ENCODE measurements around the gene CFAP20DC. TPM values are rescaled to one million over a fixed set of nuclear protein-coding genes. Genes with fewer than 3 reads are reported as not detected.

The CFAP20DC gene
- total and polyA plus RNA-seq, 2 experiments from 2014 or later = 7.4 to 11.4 TPM

DNA sequence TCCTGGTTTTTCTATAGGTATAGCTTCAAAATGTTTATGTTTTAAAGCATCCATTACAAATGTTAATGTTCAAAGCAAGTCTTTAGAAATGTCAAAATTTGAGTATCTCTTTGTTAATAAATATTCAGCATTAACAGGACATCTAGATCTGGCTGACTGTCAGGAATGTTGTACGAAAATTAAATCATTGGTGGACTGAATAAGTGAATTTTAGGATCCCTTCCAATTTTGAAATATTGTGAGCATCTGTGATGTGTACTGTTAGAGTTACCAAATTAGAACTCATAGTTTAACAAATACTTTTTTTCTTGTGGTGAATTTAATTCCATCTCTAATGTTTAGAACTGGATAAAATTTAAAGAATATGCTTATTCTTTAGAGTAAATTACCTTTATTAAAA lies 30.1 kb upstream of the CFAP20DC start:
- TF ChIP-seq, protein P1, sequence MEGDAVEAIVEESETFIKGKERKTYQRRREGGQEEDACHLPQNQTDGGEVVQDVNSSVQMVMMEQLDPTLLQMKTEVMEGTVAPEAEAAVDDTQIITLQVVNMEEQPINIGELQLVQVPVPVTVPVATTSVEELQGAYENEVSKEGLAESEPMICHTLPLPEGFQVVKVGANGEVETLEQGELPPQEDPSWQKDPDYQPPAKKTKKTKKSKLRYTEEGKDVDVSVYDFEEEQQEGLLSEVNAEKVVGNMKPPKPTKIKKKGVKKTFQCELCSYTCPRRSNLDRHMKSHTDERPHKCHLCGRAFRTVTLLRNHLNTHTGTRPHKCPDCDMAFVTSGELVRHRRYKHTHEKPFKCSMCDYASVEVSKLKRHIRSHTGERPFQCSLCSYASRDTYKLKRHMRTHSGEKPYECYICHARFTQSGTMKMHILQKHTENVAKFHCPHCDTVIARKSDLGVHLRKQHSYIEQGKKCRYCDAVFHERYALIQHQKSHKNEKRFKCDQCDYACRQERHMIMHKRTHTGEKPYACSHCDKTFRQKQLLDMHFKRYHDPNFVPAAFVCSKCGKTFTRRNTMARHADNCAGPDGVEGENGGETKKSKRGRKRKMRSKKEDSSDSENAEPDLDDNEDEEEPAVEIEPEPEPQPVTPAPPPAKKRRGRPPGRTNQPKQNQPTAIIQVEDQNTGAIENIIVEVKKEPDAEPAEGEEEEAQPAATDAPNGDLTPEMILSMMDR (conservative IDR thresholded peaks at IDR 0.05; ENCODE audit: low read depth in 2 of 2) = no peak
- TF ChIP-seq JUNB (IDR thresholded peaks at IDR 0.05; ENCODE audit: unreplicated experiment) (no peak), POLR2AphosphoS5 (IDR thresholded peaks at IDR 0.05; ENCODE audit: low read depth) (no peak), EZH2 (IDR thresholded peaks at IDR 0.05; ENCODE audit: low read depth, unreplicated experiment) (no peak), ZNF331 (CRISPR knock-in tag; IDR thresholded peaks at IDR 0.05; ENCODE audit: low read depth) (no peak), EZH2phosphoT487 (IDR thresholded peaks at IDR 0.05; ENCODE audit: unreplicated experiment) (no peak), NANOG (IDR thresholded peaks at IDR 0.05; ENCODE audit: borderline replicate concordance) (no peak)
- TF ChIP-seq, protein P2, sequence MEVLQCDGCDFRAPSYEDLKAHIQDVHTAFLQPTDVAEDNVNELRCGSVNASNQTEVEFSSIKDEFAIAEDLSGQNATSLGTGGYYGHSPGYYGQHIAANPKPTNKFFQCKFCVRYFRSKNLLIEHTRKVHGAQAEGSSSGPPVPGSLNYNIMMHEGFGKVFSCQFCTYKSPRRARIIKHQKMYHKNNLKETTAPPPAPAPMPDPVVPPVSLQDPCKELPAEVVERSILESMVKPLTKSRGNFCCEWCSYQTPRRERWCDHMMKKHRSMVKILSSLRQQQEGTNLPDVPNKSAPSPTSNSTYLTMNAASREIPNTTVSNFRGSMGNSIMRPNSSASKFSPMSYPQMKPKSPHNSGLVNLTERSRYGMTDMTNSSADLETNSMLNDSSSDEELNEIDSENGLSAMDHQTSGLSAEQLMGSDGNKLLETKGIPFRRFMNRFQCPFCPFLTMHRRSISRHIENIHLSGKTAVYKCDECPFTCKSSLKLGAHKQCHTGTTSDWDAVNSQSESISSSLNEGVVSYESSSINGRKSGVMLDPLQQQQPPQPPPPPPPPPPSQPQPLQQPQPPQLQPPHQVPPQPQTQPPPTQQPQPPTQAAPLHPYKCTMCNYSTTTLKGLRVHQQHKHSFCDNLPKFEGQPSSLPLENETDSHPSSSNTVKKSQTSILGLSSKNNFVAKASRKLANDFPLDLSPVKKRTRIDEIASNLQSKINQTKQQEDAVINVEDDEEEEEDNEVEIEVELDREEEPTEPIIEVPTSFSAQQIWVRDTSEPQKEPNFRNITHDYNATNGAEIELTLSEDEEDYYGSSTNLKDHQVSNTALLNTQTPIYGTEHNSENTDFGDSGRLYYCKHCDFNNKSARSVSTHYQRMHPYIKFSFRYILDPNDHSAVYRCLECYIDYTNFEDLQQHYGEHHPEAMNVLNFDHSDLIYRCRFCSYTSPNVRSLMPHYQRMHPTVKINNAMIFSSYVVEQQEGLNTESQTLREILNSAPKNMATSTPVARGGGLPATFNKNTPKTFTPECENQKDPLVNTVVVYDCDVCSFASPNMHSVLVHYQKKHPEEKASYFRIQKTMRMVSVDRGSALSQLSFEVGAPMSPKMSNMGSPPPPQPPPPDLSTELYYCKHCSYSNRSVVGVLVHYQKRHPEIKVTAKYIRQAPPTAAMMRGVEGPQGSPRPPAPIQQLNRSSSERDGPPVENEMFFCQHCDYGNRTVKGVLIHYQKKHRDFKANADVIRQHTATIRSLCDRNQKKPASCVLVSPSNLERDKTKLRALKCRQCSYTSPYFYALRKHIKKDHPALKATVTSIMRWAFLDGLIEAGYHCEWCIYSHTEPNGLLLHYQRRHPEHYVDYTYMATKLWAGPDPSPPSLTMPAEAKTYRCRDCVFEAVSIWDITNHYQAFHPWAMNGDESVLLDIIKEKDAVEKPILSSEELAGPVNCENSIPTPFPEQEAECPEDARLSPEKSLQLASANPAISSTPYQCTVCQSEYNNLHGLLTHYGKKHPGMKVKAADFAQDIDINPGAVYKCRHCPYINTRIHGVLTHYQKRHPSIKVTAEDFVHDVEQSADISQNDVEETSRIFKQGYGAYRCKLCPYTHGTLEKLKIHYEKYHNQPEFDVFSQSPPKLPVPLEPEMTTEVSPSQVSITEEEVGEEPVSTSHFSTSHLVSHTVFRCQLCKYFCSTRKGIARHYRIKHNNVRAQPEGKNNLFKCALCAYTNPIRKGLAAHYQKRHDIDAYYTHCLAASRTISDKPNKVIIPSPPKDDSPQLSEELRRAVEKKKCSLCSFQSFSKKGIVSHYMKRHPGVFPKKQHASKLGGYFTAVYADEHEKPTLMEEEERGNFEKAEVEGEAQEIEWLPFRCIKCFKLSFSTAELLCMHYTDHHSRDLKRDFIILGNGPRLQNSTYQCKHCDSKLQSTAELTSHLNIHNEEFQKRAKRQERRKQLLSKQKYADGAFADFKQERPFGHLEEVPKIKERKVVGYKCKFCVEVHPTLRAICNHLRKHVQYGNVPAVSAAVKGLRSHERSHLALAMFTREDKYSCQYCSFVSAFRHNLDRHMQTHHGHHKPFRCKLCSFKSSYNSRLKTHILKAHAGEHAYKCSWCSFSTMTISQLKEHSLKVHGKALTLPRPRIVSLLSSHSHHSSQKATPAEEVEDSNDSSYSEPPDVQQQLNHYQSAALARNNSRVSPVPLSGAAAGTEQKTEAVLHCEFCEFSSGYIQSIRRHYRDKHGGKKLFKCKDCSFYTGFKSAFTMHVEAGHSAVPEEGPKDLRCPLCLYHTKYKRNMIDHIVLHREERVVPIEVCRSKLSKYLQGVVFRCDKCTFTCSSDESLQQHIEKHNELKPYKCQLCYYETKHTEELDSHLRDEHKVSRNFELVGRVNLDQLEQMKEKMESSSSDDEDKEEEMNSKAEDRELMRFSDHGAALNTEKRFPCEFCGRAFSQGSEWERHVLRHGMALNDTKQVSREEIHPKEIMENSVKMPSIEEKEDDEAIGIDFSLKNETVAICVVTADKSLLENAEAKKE (CRISPR knock-in tag; IDR thresholded peaks at IDR 0.05) = no peak
- no peak for DNase-seq (ENCODE audit: low spot score)
- Histone ChIP-seq H3K4me2 (no peak overlapping the region), H3F3A (replicated peaks; ENCODE audit: low read depth) (no peaks in the 10 kb centered on the region), H3K27me3 (ENCODE audit: insufficient read depth) (no peaks in the 10 kb centered on the region), H3K4me3 (no peak overlapping the region), H3K36me3 (ENCODE audit: insufficient read depth) (no peaks in the 10 kb centered on the region), H3K27ac (ENCODE audit: low read depth) (no peak overlapping the region), H2AFZ (no peak overlapping the region), H3K79me2 (replicated peaks; ENCODE audit: insufficient read depth) (no peaks in the 10 kb centered on the region), H4K20me1 (replicated peaks; ENCODE audit: insufficient read depth) (no peaks in the 10 kb centered on the region), H3K9me2 (ENCODE audit: insufficient read depth) (no peaks in the 10 kb centered on the region), H3K4me1 (ENCODE audit: insufficient read depth) (no peaks in the 10 kb centered on the region)
- Mint-ChIP-seq H3K27me3 (ENCODE audit: insufficient read depth, low read depth, poor library complexity) (no peaks in the 10 kb centered on the region), H3K9me3 (no peaks in the 10 kb centered on the region), H3K27ac (no peak overlapping the region), H3K36me3 (ENCODE audit: low read depth) (no peaks in the 10 kb centered on the region), H3K4me1 (peaks cover 4% of the 10 kb centered on the region; the same call in 2 of the 3 replicates), H3K4me3 (no peak overlapping the region)
- ATAC-seq = no peak
